Fibroblast of peridontal ligament (primary cell): ENCODE measurements around the gene SEMA4D.

Experiments used
- DNase-seq: peaks from one replicate; pipeline ENCODE4 v3.0.0-alpha.2; 2010; ENCODE audit errors: extremely low read depth

Gene SEMA4D

DNA sequence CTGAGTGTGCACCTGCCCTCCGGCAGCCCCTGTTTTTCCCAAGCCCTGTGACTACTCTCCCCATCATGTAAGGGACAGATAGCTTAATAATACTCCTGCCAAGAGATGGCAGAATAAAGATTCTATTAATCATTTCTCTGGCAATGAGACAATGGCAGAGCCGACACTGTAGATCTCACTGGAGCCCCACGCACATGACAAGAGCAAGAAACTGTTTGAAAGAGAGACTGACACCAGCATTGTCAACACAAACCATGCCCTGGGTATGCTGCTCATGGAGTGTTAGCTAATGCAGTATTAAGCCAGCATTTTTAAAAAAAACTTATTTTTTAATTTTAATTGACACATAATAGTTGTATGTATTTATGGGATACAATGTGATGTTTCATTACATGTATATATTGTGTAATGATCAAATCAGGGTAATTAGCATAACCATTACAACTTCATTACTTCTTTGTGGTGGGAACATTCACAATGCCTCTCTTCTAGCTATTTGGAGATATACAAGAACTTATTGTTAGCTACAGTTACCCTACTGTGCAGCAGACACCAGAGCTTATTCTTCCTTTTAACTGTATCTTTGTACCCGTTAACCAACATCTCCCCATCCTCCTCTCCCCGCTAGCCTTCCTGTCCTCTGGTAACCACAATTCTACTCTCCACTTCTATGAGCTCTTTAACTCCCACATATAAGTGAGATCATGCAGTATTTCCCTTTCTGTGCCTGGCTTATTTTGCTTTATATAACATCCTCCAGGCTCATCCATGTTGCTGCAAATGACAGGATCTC lies 31.5 kb upstream of the SEMA4D start:
- DNase-seq: no peak

DNA sequence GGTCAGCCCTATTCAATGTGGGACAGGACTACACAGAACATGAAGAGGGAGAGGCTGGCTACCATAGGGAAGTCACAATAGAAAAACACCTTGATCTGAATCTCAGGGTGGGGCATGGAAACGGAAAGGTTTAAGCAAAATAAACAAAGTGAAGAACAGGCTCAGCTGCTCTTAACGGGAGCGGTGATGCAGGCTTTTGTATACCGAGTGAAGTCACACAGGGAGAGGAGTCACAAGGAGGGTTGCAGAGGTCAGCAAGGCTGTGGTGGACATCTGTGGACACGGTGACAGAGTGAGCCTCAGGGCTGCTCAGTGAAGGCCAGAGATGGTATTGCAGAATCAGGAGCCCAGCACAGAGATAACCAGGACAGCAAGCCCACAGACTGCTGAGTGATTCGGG lies 30.6 kb upstream of the SEMA4D start:
- DNase-seq: no peak

DNA sequence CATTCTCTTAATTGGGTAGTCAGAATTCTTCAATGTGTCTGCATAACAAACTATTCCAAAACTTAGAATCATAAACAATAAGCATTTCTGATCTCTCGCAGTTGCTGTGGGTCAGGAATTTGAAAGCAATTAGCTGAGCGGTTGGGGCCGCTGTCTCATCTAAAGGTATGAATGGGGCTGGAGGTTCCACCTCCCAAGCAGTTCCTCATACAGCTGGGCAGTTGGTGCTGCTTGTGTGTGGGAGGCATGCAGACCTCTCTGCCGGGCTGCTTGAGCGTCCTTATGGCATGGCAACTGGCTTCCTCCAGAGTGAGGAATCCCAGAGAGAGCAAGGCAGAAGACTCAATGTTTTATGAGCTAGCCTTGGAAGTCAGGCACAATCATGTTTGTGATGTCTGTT lies 30.2 kb upstream of the SEMA4D start:
- no peak for DNase-seq

DNA sequence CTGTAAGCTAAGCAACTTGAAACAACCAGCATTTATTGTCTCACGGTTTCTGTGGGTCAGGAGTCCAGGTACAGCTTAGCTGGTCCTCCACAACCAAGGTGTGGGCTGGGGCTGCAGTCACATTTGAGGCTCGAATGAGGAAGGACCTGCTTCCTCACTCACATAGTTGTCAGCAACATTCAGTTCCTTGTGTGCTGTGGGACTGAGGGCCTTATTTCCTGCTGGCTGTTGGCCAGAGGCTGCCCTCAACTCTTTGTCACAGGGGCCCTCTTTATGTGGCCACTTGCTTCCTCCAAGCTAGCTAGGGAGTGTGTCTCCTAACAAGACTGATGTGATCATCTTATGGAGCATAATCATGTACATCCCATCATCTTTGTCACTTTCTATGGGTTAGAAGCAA lies 29.2 kb upstream of the SEMA4D start:
- DNase-seq: no peak

DNA sequence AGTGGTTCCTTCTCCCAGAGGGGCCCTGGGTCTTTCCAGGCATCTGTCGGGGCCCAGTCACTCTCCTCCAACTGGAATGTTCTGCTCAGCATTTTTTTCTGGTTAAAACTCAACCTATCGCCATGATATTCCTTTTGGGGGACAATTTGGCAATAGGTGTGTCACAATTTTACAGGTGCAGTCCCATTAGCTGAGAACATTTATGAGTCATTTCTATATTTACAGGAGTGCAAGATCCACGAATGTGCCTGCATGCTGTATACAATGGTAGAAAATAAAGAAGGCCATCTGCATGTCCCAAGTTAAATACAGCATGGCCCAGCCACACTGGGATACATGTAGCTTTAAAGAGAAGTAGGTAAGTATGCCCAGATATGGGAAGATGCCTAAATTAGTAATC lies 28.8 kb upstream of the SEMA4D start:
- DNase-seq: no peak

DNA sequence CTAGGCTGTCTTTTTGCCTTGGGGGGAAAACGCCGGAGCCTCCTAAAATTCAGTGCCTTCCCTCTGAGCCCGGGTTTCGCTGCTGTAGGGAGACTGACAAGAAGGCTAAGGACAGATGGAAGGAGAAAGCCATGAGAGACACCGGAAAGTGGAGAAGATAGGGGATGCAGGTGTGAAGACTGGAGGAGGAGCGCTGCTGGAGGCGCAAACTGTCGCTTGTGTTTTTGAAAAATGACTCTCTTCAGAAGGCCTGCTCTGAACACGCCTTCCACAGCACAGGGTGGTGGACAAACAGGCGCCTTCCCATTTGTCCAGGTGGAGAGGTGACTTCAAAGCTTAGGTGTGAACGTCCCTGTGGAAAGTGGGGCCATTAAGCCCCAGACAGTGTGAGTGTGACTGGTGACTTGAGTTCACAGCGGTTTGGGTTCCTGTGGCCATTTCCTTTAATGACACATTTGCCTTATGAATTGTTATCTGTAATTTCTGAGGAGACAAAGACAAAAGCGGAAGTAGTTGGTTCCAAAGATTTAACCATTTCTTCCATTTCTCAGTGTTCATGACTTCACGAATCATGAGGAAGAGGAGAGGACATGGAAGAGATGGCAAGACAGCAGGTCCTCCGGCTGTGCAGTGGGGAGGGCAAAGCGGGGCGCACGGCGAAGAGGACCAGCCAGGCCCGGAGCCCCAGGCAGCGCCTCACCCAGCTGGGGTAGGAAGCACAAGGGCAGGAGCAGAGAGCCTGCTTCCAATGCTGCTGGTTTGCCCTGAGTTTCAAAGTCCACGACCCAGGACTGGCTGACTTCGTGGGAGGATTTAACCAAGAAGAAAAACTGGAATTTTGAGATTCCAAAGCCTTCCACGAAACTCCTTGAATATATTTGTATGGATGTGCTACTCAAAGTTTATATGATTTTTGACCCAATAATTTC lies 27.8 kb upstream of the SEMA4D start:
- no peak for DNase-seq

DNA sequence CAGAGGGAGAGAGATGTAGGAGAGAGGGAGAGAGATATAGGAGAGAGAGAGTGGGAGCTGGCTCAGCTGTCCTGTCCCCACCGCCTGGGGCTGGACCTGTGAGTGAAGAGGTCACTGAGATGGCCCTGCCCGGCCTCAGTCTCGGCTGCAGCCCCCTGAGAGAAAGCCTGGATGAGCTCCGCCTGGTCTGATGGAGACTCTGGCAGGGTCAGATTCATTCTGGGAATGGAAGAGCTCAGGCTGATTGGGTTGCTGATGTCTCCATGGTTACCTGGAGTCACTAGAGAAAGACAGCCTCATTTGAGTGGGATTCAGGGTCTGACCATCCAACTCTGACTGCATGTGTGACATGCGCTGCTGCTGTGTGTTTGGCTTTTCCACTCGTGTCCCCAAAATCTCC lies 27.1 kb upstream of the SEMA4D start:
- DNase-seq: no peak

DNA sequence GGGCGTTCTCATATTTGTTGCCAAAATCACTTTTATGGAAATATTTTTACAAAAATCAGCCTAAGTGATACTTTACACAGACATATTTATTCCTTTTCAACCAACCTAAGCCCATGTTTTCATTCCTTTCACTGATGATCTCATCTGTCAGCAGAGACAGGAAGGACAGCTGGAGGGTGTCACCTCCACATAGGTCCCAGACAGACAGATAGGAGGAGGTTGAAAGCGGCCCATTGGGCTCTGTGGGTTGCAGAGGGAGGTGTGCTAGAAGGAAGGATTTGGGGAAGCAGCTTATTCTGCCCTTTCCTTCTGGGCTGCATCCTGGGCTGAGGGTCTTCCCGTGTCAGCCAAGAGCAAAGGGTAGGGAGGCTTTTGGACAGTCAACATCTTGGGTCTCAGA lies 26.0 kb upstream of the SEMA4D start:
- DNase-seq: no peak

DNA sequence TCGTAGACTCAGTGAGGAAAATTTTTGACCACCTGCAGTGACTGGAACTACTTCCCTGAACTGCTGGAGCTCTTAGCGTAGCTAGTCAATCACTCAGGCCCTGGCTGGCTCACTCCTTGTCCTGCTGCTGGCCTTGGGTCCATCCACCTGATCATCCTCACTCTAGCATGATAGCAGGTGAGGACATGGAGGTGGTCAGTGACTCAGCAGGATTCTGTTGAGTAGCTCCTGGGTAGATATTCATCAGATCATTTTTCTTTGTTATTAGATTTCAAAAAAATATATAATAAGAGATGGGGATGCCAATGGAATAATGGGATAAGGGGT lies 25.0 kb upstream of the SEMA4D start:
- DNase-seq: no peak

DNA sequence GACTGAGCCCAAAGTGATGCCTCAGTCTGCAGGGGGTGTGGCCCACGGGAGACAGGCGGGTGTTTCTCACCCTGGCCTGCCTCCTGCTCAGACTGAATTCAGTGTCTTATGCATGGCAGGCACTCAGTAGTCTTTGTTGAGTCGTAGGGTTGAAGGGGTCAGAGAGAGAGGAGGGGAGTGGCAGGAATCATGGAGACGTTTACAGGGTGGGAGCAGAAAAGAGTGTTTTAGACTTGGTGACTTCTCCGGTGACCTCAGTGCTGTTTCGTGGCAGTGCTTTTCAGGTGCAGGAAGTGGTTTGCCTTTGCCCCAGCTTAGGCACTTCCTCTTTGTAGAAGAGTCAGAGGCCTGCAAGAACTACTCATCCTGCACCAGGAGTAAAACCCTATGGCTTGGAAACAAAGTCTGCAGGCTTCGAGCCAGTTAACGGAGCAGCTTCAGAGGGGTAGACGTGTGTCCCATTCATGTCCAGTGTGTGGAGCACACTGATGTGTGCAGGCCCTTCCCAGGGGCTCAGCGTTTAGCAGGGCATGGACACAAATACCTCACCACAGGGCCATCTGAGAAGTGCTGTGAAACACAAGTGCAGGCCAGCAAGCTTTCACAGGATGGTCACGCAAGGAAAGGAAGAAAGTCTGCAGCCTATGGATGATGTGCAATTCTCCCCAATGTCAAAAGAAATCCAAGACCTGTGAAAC lies 24.5 kb upstream of the SEMA4D start:
- DNase-seq: no peak

DNA sequence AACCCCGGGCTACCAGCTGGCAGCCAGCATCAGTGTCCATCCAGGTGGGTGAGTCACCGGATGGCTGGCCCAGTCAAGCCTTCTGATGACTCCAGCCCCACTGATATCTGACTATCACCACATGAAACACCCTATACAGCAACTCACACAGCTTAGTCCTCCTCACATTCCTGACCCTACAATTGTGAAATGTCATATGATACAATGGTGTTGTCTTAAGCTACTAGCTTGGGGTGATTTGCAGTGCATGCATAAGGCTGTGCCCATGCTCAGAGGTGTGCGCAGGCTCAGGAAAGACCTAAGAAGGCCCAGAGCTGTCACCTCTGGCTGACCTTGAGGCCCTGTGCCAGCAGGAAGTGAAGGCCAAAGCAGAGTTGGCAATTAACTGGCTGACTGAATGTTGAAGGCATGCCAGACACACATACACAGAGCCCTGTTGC lies 21.5 kb upstream of the SEMA4D start:
- DNase-seq: no peak

DNA sequence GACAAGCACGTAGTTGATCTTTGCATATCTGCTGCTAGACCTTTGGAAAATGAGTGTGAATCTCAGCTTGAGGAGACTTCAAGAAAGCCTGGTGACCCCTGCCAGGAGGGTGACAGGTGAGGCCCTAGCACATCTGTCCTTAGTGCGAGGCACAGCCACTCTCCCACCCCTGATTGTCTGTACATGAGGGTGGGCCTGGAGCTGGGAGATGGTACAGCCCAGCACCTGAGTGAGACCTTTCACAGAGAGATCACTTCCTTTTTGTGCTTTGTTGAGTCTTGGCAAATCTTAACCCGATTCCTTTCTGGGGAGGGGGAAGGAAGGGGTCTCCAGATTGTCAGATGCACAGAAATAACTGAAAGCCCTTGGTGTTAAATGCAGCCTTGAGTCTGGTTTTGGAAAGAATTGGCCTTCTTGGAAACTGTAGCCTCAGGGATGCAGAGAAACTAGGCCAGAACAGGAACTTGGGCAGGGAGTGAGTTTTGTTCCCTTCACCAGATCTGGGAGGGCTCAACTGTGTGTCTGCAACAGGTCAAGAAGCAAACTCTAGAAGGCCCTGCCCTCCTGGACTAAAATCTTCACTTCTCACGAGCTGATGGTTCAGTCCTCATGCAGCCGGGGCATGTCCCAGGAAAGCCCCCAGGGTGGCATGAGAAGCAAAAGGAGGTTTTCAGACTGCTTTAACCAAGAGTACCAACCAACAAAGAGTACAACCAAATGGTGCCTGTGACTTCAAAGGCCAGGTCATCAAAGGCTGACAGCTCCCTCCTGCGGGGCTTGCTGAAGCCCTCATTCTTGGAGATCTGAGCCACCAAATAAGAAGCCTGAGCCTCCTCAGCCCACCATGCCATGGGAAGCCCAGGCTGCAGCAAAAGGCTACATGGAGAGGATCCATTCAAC lies 20.8 kb upstream of the SEMA4D start:
- no peak for DNase-seq

DNA sequence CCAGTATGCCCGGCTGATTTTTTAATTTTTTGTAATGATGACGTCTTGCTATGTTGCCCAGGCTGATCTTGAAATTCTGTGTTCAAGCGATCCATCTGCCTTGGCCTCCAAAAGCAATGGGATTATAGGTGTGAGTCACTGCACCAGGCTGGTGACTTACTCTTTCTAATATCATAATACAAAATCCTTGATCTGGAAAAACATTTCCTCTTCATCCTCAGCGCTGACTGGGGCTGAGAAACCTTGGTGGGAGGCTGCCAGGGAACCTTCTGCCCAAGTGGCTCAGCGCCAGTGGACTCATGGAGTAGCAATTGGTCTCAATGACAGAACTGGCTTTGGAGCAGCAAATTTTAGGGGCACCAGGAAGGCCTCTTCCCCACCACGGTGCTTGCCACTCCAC lies 17.5 kb upstream of the SEMA4D start:
- DNase-seq: no peak

DNA sequence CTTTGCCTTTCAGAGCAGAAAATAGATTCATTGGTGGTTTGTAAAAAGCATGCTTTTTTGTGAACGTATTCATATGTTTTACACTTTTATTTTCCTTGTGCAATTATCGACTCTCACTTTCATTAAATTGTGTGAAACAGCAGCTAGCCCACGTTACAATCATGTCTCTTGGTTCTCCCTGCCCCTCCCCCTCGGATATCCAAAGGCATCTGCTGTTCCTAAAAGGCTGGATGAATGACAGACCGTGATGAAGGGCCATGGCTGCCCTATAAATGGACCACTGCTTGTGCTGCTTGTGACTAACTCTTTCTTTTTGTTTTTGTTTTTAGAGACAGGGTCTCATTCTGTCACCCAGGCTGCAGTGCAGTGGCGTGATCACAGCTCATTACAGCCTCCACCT lies 17.0 kb upstream of the SEMA4D start:
- no peak for DNase-seq

DNA sequence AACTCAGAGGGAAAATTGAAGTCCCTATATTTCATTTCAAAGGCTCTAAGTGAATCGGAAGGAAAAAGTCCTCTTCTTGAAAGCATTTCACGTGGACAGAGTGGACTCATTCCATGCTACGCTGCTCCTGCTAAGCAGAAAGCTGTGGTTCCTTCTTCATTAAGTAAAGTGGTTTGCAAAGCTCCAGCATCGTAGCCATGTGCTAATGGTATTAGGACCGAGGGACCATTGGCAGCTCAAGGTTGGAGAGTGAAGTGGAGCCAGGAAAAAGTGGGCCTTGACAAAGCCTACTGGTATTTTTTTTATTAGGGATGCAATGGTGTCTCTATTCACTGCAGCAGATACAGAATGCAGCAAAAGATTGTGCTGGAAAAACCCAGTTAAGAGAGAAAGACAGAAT lies 16.4 kb upstream of the SEMA4D start:
- DNase-seq: no peak

DNA sequence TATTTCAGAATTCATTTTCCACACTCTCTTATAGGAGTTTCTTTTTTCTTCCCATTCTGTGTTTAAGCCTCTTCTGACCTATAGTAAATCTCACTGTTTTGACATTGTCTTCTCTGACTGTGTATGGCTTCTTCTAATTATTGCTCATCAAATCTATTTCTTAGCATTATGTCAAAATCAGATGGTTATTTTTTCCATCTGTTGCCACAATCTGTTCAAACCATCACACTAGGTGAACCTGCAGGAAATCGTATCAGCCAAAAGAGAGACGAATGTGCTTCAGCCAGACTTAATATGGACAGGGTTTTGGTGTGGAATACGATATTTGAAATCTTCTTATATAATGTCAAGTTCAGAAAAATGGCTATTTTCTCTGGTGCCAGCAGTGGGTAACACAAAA lies 15.9 kb upstream of the SEMA4D start:
- no peak for DNase-seq

DNA sequence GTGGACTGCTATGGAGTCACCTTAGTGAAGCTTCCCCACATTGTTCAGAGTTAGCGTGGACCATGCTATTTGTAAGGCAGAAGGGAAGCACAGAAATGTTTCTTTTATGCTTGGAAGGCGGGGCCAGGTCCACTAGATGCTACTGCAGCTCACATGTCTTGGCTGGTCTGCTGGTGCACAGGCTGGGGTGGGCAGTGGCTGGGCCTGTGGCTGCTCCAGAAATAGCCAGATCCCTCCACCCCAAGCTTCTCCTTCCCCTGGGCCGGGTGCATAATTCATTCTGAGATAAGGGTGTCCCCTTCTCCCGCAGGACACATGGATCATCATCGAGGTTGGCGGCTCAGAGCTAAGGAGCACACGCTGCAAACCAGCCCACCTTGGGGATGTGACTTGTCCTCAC lies 14.5 kb upstream of the SEMA4D start:
- DNase-seq: no peak

DNA sequence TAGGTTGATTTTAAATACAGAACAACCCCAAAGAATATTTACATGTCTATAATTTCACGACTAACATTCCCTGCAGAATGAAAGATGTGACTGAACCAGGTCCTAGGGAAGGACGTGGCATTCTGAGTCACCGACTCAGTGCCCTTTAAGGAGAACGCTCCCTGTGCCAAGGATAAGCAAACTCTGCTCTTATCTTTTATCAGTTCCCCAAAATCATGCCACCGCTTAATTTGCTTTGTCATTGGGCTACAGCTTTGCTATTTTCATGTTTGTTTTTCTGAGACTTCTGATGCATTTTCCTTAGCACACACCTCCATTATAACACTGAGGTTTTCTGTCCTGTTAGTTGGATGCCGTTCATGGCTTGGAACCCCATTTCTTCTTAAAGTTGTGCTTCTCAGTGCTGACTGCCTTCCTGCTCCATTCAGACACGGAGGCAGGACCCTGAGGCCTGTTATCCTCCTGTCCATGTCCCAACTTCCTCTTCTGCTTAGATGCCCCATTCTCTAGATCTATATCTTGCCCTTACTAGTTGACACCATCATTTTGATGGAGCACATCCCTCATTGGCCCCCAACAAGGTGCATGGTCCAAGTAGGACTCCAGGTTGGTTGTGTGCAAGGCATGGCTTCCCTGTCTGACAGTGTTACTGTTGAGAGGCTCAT lies 11.2 kb upstream of the SEMA4D start:
- DNase-seq: no peak

DNA sequence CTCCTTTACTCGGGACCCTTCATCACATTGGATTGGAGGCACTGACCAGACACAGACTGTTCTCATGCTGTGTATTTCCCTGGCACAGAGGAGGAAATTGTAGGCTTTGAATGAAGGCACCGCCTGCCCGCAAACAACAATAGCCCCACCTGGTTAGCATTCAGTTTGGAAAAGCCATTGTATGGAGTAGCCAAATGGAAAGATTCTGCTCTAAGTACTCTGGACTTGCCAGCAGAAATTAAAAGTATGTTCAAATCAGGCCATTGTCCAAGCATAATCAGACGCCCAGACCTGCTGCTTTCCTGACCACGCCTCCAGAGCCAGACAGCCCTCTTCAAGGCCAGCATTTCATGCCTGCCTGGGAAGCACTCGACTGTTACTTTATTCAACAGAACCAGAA lies 8.0 kb upstream of the SEMA4D start:
- DNase-seq: no peak

DNA sequence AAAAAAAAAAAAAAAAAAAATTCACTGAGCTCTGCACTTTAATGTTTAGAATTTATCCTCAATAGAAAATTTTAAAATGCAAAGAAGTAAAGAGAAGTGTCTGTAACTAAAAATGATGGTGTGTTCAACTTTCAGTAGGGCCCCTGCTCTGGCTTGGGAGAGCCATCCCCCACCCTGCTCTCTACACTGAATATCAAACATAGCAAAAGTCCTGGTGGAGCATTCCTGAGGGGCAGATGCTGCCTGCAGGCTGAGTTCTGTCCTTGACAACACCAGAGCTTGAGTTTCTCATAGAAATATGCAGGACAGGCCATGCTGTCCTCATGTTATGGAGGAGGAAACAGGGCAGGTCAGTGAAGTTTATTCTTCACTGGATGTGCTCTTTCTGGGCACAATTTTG lies 7.1 kb upstream of the SEMA4D start:
- DNase-seq: no peak

DNA sequence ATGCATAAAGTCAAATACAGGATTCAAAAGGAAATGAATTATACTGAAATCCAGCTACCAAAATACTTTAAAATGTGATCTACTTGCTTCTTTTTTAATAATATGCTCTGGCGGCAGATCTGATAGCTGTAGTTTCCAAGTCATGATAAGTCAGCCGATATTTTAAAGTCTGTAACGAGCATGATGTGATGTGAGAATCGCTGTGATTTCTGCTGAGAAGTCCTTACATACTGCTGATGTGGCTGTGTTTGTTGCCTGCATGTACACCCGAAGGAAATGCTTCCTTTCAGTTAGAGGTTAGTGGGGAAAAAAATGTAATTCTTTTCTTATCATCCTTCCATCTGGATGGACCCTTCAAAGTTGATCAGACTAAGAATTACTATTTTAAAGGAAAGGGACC lies 4.8 kb upstream of the SEMA4D start:
- DNase-seq: no peak
